Astrocyte of the spinal cord (primary cell): ENCODE results near the gene ZNF358.
A peak's percentile ranks its signal among the peaks of the same experiment; 100 is the strongest.

Source experiments
- DNase-seq: peaks from one replicate; pipeline ENCODE4 v3.0.0; 2011; ENCODE audit warnings: low read depth, low spot score
- H3K4me3 ChIP-seq: 2 replicates; pipeline ENCODE4 v1.5.1; 2011; ENCODE audit warnings: low read depth, mild to moderate bottlenecking, low read length, moderate library complexity
- CTCF ChIP-seq: IDR thresholded peaks from 2 replicates; pipeline ENCODE4 v1.5.1; 2012; ENCODE audit warnings: low read depth, mild to moderate bottlenecking, low read length, inconsistent platforms
- in situ Hi-C: cut with HindIII; loops from 2 replicates; pipeline ENCODE4 v1.10.0; 2017; ENCODE audit warnings: low sequenced_read_pairs

Gene ZNF358

GRCh38 chr19:7488736-7489353 is 27.1 kb upstream of the ZNF358 start, which contains the start of gene PEX11G:
TSS of gene PEX11G (minus strand) at chr19:7489035. CDS start at chr19:7489010, 25 bp downstream.
- peak within 1 kb of the TSS; percentile 66 for H3K4me3 ChIP-seq
- no peak for TF ChIP-seq CTCF
- in situ Hi-C loops: no loop called here
- DNase-seq: peak; percentile 88

GRCh38 chr19:7489609-7490044 is 26.3 kb upstream of the ZNF358 start:
- no peak for DNase-seq
- TF ChIP-seq CTCF: no peak
- in situ Hi-C loops: no loop called here
- H3K4me3 ChIP-seq: no peak overlapping the region

GRCh38 chr19:7492142-7492541 is 23.8 kb upstream of the ZNF358 start:
- in situ Hi-C loops: no loop called here
- DNase-seq: no peak
- H3K4me3 ChIP-seq: no peak overlapping the region
- TF ChIP-seq CTCF: no peak

GRCh38 chr19:7492558-7492957 is 23.3 kb upstream of the ZNF358 start:
- in situ Hi-C loops: no loop called here
- DNase-seq: no peak
- no peak for TF ChIP-seq CTCF
- no peak overlapping the region for H3K4me3 ChIP-seq

- no peak for TF ChIP-seq CTCF
- in situ Hi-C loops: no loop called here
- no peak for DNase-seq
- H3K4me3 ChIP-seq: no peak overlapping the region
Observed at GRCh38 chr19:7494416-7495098, 21.3 kb upstream of the ZNF358 start.

GRCh38 chr19:7497292-7497691 is 18.6 kb upstream of the ZNF358 start:
- in situ Hi-C loops: no loop called here
- peak; percentile 54 for TF ChIP-seq CTCF
- no peak for DNase-seq
- H3K4me3 ChIP-seq: no peak overlapping the region
